Measurements from ENCODE around the gene EGFL7. TPM values are rescaled to one million over a fixed set of nuclear protein-coding genes. Genes with fewer than 3 reads are reported as not detected.
A peak's percentile ranks its signal among the peaks of the same experiment; 100 is the strongest.

Gene EGFL7
- total RNA-seq, 3 donors from 2014 or later: 2.3 to 4.3 (median 3.2) TPM

DNA sequence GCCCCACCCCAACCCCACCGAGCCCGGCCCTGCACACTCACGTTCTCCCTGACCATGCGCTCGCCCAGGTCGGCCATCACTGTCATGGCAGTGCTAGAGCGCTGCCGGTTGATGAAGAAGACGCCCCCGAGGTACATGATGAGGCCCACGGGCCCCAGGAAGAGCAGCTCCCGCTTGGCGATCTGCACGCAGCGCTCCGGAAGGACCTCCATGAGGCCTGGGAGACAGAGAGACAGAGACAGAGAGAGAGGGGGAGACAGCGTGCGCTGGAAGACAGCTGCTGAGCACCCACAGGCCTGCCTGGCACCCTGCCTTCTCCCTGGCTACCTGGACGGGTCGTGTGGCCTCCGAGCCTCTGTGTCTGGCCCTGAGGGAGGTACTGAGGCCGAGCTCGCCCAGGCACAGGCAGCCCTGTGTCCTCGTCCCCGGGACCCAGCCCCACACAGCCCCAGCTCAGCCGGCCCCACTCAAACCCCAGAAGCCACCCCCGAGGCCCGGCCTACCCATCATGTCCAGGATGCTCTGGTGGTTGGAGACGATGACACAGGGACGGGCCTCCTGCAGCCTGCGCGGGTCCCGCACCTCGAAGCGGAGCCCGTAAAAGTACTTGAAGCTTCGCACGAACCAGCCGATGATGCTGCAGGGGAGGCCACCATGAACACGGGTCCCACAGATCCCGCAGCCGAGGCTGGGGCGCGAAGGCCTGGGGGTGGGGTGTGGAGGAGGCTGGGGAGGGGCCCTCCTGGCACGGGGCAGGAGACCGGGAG is 14.4 kb downstream of the EGFL7 start:
- ATAC-seq (no peak), DNase-seq (no peak)
- Mint-ChIP-seq H3K9me3 (no peaks in the 10 kb centered on the region), H3K4me1 (ENCODE audit: low read depth) (no peaks in the 10 kb centered on the region), H3K27me3 (ENCODE audit: low read depth) (no peaks in the 10 kb centered on the region), H3K4me3 (no peak overlapping the region), H3K36me3 (ENCODE audit: insufficient read depth) (no peaks in the 10 kb centered on the region)

DNA sequence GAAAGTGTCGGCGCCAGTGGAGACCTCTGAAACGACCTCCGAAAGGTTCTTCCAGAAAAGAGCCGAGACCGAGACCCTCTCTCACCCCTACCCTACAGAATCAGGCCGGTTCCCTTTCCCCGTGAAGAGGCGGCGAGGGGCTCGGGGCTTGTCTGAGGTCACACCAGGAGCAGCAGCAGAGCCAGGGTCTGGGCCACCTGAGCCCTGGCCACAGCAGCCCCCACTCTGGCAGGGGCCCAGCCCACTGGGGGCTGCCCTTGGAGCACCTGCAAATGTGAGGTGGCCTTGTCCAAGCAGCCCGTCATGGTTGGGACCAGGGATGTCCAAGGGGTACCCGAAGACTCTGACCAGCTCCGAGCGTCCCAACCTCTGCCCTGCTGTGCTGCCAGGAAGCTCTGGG is 15.3 kb downstream of the EGFL7 start:
- DNase-seq: no peak
- H3K4me1 Mint-ChIP-seq (ENCODE audit: low read depth): no peaks in the 10 kb centered on the region
- H3K9me3 Mint-ChIP-seq: no peaks in the 10 kb centered on the region
- no peak for ATAC-seq
- no peaks in the 10 kb centered on the region for H3K36me3 Mint-ChIP-seq (ENCODE audit: insufficient read depth)
- H3K27me3 Mint-ChIP-seq (ENCODE audit: low read depth): no peaks in the 10 kb centered on the region
- H3K4me3 Mint-ChIP-seq: no peak overlapping the region

DNA sequence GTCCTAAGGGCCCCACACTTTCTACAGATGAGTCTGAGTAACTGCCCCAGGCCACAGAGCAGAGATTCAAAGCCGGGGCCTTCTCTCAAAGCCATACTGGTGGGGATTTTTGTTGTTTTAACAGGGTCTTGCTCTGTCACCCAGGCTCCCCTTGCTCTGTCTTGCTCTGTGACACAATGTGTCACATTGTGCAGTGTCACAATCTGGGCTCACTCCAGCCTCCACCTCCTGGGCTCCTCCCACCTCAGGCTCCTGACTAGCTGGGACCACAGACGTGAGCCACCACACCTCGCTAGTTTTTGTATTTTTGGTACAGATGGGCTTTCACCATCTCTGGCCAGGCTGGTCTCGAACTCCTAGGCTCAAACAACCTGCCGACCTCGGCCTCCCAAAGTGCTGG is 15.9 kb downstream of the EGFL7 start:
- H3K9me3 Mint-ChIP-seq: no peaks in the 10 kb centered on the region
- H3K27me3 Mint-ChIP-seq (ENCODE audit: low read depth): no peaks in the 10 kb centered on the region
- no peaks in the 10 kb centered on the region for H3K36me3 Mint-ChIP-seq (ENCODE audit: insufficient read depth)
- DNase-seq: no peak
- no peak overlapping the region for H3K4me3 Mint-ChIP-seq
- ATAC-seq: peak in 1 of 2 donors; percentile 45
- no peaks in the 10 kb centered on the region for H3K4me1 Mint-ChIP-seq (ENCODE audit: low read depth)

DNA sequence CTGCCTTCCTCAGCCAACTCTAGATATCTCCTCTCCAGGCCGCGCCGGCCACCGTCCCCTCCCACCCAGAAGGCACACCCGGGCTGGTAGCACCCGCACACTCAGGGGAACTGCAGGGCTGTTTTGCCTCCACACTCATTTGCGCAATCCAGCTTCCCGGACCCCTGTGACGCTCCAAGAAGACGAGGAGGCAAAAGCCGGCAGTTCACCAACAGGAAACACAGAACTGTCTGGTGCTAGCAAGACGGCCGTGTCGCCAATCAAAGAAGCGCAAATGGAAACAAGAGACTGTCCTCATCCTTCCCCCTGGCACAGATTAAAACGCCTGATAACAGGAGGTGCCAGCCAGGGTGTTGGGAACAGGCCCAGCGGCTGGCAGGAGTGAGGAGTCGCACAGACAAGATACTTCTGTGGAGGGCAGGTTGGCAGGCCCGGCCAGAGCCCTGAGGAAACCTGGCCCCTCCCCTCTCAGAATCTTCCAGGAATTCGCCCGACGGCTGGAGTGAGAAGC is 16.8 kb downstream of the EGFL7 start:
- ATAC-seq: no peak
- no peak for DNase-seq
- Mint-ChIP-seq H3K9me3 (no peaks in the 10 kb centered on the region), H3K4me1 (ENCODE audit: low read depth) (no peaks in the 10 kb centered on the region), H3K36me3 (ENCODE audit: insufficient read depth) (no peaks in the 10 kb centered on the region), H3K4me3 (no peak overlapping the region), H3K27me3 (ENCODE audit: low read depth) (no peaks in the 10 kb centered on the region)

DNA sequence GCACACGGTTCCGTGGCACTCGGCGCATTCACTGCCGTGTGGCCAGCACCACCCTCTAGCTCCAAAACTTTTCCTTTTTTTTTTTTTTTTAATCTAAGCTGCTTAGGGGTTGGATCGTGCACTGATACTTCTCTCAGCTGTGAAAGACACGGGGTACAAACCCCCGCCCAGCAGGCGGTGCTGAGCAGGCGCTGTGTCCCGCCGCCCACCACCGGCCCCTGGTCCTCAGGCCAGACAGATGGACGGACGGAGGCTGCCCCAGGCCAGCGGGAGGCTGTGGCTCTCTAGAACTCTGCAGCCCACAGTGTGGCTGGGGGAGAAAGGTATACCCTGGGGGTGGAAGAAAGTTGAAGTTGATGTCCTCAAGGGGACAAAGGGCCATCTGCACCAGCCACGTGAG is 18.3 kb downstream of the EGFL7 start:
- Mint-ChIP-seq H3K9me3 (no peaks in the 10 kb centered on the region), H3K4me1 (ENCODE audit: low read depth) (peaks cover 3% of the 10 kb centered on the region), H3K36me3 (ENCODE audit: insufficient read depth) (no peaks in the 10 kb centered on the region), H3K4me3 (no peak overlapping the region), H3K27me3 (ENCODE audit: low read depth) (no peaks in the 10 kb centered on the region)
- ATAC-seq (no peak), DNase-seq (no peak)

DNA sequence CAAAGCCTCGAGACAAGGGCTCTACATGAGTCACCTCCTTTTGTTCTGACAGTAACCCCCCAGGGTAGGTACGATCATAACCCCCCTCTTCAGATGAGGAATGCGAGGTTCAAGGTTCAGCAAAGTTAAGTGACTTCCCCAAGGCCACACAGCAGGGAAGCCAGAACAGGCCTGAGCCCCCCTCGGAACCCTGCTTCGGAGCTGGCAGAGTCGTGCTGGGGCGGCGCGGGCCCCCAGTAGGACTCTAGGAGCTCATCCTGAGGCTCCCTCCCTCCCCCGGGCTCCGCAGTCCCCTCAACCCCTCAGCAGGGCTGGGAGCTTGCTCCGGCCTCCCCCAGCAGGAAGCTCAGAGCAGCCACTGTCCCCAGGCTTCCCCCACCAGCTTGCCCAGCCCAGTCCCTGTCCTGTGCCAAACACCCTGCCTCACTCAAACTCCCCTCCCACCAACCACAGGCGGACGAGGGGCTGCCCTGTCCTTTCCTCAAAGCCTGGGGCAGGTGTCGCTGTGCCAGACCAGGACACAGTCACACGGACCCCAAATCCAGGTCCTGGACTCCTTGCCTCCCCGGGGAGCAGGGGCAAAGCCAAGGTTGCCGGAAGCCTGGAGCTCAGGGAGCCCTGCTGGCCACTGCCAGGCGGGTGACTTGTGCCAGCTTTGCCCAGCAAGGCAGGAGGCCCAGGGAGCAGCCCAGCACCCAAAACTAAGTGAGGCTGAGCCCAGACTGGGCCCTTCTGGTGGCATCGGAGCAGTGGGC is 19.4 kb downstream of the EGFL7 start:
- ATAC-seq (no peak), DNase-seq (no peak)
- Mint-ChIP-seq H3K4me1 (ENCODE audit: low read depth) (peaks cover 7% of the 10 kb centered on the region), H3K36me3 (ENCODE audit: insufficient read depth) (no peaks in the 10 kb centered on the region), H3K4me3 (no peak overlapping the region), H3K27me3 (ENCODE audit: low read depth) (no peaks in the 10 kb centered on the region), H3K9me3 (no peaks in the 10 kb centered on the region)

GRCh38 chr9:136682710-136683109 is 20.0 kb downstream of the EGFL7 start:
- no peaks in the 10 kb centered on the region for H3K9me3 Mint-ChIP-seq
- DNase-seq (no peak), ATAC-seq (no peak)
- no peaks in the 10 kb centered on the region for H3K36me3 Mint-ChIP-seq (ENCODE audit: insufficient read depth)
- peaks cover 7% of the 10 kb centered on the region for H3K4me1 Mint-ChIP-seq (ENCODE audit: low read depth)
- H3K27me3 Mint-ChIP-seq (ENCODE audit: low read depth): no peaks in the 10 kb centered on the region
- no peak overlapping the region for H3K4me3 Mint-ChIP-seq

GRCh38 chr9:136683173-136683745 is 20.5 kb downstream of the EGFL7 start:
- H3K4me1 Mint-ChIP-seq (ENCODE audit: low read depth): peaks cover 7% of the 10 kb centered on the region
- ATAC-seq (no peak), DNase-seq (no peak)
- H3K36me3 Mint-ChIP-seq (ENCODE audit: insufficient read depth): no peaks in the 10 kb centered on the region
- H3K4me3 Mint-ChIP-seq: no peak overlapping the region
- no peaks in the 10 kb centered on the region for H3K27me3 Mint-ChIP-seq (ENCODE audit: low read depth)
- H3K9me3 Mint-ChIP-seq: no peaks in the 10 kb centered on the region

- Mint-ChIP-seq H3K4me3 (no peak overlapping the region), H3K4me1 (ENCODE audit: low read depth) (peaks cover 7% of the 10 kb centered on the region), H3K9me3 (no peaks in the 10 kb centered on the region), H3K27me3 (ENCODE audit: low read depth) (no peaks in the 10 kb centered on the region), H3K36me3 (ENCODE audit: insufficient read depth) (no peaks in the 10 kb centered on the region)
- no peak for ATAC-seq
- no peak for DNase-seq
These were observed 21.0 kb downstream of the EGFL7 start for GRCh38 chr9:136683755-136684154.

DNA sequence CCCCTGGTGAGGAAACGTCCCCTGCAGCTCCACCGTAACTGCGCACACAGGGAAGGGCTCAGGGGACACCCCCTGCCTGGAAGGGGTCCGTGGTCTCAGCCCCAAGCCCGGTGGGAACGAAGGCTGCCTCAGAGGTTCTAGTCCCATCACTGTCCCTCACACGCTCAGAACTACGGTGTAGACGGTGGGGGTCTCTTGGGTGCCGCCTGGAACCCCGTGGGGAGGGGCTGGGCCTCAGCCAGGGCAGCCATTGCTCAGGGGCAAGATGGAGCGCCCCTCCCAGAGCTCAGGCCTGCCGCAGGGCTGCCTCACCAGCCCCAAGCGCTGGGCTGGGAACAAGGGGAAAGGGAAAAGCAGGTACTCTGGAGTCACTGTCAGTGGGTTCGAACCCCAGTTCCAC is 21.6 kb downstream of the EGFL7 start:
- H3K4me3 Mint-ChIP-seq: no peak overlapping the region
- H3K9me3 Mint-ChIP-seq: no peaks in the 10 kb centered on the region
- H3K36me3 Mint-ChIP-seq (ENCODE audit: insufficient read depth): no peaks in the 10 kb centered on the region
- ATAC-seq (no peak), DNase-seq (no peak)
- no peaks in the 10 kb centered on the region for H3K27me3 Mint-ChIP-seq (ENCODE audit: low read depth)
- peaks cover 7% of the 10 kb centered on the region for H3K4me1 Mint-ChIP-seq (ENCODE audit: low read depth)

GRCh38 chr9:136684799-136685198 is 22.1 kb downstream of the EGFL7 start:
- no peak for ATAC-seq
- peaks cover 7% of the 10 kb centered on the region for H3K4me1 Mint-ChIP-seq (ENCODE audit: low read depth)
- H3K4me3 Mint-ChIP-seq: no peak overlapping the region
- no peaks in the 10 kb centered on the region for H3K27me3 Mint-ChIP-seq (ENCODE audit: low read depth)
- DNase-seq: no peak
- no peaks in the 10 kb centered on the region for H3K9me3 Mint-ChIP-seq
- no peaks in the 10 kb centered on the region for H3K36me3 Mint-ChIP-seq (ENCODE audit: insufficient read depth)

- DNase-seq: no peak
- Mint-ChIP-seq H3K9me3 (no peaks in the 10 kb centered on the region), H3K4me3 (no peak overlapping the region), H3K36me3 (ENCODE audit: insufficient read depth) (no peaks in the 10 kb centered on the region), H3K27me3 (ENCODE audit: low read depth) (no peaks in the 10 kb centered on the region), H3K4me1 (ENCODE audit: low read depth) (peaks cover 7% of the 10 kb centered on the region)
- ATAC-seq: no peak
These were observed 22.5 kb downstream of the EGFL7 start for GRCh38 chr9:136685216-136685615.

GRCh38 chr9:136685790-136686533 is 23.2 kb downstream of the EGFL7 start:
- DNase-seq (no peak), ATAC-seq (no peak)
- Mint-ChIP-seq H3K4me3 (peak overlapping the region; percentile 77), H3K4me1 (ENCODE audit: low read depth) (peaks cover 7% of the 10 kb centered on the region), H3K27me3 (ENCODE audit: low read depth) (no peaks in the 10 kb centered on the region), H3K9me3 (no peaks in the 10 kb centered on the region), H3K36me3 (ENCODE audit: insufficient read depth) (no peaks in the 10 kb centered on the region)

DNA sequence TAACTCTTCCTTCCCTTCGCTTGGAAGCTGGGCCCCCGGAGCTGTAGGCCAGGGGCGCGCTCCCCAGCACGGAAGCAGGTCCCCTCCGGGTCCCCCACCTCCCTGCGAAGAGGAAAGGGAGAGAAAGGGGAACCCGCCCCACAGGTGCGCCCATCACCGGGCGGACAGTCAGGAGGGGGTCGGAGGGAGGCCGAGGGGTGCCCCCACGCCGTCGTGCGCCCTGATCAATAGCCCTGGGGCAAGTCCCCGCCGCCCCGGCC is 23.7 kb downstream of the EGFL7 start:
- peak overlapping the region; percentile 77 for H3K4me3 Mint-ChIP-seq
- DNase-seq (no peak), ATAC-seq (no peak)
- no peaks in the 10 kb centered on the region for H3K27me3 Mint-ChIP-seq (ENCODE audit: low read depth)
- no peaks in the 10 kb centered on the region for H3K36me3 Mint-ChIP-seq (ENCODE audit: insufficient read depth)
- H3K4me1 Mint-ChIP-seq (ENCODE audit: low read depth): peaks cover 7% of the 10 kb centered on the region
- no peaks in the 10 kb centered on the region for H3K9me3 Mint-ChIP-seq

Measured in activated T-cell treated with anti-CD3 and anti-CD28 coated beads, Interleukin-2, amount 50 U/mL, for 4 hours (primary cell).